GM19463 (cell line): ENCODE data around the gene ALPL.
"Not testable (repeated sequence)": the region's sequence is repeated elsewhere in the genome, so short reads cannot be mapped to it uniquely, and the experiment has no call there.

Experiments used
- ATAC-seq: cut with Tn5 transposase; IDR thresholded peaks from one replicate; pipeline ENCODE4 v1.9.1; 2021; ENCODE audit warnings: mild to moderate bottlenecking, moderate library complexity; ENCODE audit not compliant: unreplicated experiment

The ALPL gene

DNA sequence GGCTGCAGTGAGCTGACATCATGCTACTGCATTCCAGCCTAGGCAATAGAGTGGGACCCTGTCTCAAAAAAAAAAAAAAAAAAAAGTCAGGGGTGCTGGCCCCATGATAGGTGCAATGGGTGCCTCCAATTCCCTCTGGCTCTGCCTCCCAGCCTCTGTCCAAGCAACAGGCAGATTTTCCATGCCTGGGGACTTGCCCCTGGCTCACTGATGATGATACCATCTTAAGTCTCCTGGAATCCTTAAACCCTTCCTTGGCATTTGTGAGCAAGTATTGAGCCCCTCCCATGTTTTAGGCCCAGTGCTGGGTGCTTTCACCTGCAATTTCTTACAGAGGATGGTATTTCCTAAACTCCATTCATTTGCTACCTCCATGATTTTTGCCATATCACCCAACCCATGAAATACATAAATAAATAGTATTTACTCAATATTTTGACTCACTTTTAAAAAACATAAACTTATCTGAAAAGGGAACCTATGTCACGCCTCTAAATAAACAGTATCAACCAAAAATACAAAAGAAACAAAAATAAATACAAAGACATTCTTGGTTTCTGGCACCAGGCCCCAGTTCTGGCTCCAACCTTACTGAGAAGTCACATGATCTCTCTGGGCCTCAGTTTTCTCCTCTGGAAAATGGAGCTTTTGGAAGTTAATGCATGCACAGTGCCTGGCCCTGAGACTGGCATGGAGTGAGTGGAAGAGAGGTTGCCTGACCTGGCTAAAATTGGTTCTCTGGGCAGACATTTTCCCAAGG, 1.5 kb upstream of the ALPL start:
- no peak for ATAC-seq

DNA sequence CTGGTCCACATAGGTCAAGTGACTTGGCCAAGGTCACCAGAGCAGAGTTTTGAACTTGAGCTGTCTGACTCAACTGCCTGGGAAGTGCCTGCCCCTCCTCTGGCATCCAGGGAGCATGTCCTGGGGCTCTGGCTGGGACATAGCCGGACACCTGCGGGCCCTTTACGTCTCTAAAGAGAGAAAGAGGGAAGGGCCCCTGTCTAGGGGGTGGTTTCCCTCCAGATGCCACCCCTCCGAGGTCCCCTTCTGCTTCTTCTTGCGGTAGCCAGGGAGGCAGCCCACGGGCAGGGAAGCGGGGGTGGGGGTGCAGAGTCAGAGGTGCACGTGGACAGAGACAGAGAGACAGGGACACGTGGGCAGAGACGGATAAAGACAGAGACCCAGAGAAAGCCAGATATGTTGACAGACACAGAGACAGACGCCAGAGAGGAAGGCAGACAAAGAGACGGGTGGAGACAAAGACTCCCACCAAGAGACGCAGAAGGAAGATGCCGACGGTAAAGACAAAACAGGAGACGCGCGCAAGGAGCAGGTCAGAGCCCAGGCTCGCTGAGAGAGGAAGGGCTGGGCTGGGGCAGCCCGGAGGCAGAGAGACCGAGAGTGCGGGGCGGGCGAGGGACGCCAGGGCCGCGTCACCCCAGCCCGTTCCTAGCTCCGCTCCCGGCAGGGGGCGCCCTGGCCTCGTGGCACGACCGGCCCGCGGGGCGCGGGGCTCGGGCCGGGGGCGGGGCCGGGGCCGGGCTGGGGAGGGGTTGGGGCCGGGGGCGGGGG, 458 bp upstream of the ALPL start:
- no peak for ATAC-seq

DNA sequence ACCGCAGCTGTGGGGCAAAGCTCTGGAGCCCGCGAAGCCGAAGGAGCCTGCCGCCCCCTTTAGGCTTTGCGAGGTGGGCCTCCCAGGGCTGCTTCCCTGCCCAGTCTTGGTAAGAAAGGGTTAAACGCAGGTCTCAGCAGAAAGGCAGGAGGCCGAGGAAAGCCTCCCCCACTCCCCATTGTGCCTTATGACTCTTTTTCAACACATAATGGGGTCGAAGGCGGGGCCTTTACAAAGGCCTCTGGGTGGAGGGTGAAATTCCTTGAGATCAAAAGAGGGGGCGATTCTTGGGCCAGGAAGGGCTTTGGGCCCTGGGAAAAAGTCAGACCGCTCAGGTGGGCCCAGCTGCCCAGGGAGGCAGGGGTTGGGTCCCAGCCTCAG, 880 bp downstream of the ALPL start:
- ATAC-seq, result no peak

DNA sequence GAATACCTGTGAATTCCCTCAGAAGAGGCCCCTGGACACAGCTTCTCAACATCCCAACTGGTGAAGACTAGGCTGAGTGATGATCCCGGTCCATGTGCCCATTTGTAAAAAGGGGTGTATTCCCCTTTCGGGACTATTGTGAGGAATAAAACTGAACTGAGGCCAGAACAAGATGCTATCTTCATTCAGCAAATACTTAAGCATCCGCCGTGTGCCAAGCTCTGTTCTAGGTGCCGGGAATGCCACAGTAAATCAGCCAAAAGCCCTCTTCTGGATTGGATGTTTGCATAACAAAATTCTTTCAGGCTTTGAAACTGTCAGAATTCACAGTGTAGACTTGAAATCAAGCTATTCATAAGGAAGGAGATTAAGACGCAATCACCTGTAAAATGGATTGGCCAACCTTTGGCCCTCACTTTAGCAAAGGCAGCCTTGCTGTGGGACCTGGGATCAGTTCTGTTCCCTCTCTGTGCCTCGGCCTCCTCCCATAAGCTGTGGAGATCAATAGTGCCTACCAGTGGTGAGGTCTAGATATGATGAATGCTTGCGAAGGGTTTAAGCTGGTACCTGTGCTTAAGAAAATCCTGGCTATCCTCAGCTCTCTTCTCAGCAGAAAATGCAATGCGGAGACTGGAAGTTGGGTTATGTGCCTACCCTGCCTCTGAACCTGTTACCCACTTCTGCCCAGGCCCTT, 1.8 kb downstream of the ALPL start:
- ATAC-seq, result no peak

DNA sequence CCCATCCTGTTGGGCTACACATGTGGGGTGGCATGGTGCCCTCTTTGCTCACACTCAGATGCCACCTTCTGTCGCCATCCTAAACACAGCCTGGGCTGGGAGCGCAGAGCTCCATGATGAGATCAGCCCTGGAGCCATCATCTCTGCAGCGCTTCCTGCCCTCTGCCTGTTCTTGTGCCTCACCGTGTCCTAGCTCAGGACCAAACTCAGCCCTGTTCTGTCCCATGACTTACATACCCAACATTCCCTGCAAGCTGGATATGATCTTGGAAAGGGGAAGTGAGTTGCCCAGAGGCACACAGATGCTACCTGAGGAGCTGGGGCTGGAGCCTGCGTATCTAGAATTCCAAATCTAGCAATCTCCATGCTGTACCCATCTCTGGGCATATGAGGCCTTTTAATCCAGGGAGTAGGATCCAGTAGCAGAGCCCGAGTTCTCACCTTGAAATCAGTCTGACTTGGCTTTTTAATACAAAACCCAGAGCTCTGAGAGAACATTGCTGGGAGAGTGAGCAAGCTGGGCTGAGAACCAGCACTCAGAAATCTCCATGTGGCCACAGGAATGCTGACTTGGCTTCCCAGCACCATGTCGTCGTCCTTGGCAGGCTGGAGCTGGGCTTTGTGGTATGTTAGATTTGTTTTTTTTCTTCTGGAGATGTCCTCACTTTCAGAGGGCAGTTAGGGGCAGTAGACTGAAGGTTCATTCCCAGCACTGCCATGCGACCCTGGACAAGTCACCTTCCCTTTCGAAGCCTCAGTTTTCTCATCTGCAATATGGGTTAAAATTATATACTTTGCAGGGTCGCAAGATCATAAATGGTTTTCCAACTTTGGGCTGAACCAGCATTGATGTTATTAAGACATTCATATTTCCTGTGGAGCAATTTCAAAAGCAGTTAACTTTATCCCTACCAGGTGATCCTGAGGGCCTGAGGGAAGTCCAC, 2.6 kb downstream of the ALPL start:
- ATAC-seq, result no peak

DNA sequence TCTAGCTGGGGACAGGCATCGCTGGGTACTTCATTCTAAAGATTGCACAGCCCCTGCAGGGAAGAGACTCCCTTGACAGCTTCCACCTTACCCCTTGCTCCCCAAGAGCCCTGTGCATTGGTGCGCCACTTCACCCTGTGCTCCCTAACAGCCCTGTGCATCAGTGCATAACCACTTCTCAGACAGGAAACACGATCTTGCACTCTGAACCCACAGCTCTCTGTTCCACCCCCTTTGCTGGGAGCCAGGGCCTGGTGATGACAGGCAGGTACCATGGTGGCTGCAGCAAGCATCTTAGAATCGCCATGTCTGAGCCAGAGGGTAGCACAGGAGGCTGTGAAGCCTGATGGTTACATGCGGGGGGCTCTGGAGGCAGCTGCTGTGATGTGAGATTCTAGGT, 5.0 kb downstream of the ALPL start:
- peak; percentile 72 for ATAC-seq

DNA sequence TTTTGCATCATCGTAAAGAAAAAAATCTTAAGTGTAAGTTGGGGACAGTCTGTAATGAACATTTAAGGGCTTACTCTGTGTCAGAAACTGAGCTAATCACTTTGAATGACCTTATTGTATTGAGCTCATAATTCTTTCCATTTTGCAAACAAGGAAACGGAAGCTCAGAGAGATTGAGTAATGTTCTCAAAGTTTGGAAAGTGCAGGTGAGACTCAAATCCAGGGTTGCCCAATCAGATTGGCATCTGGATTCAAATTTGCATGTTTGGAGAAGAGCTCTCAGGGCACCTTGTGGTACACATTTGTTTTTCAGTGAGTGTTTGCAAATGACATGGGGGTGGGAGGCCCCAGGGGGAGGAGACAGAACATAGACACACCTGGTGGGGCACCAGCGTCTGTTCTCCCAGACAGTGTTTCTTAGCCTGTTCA, 8.0 kb downstream of the ALPL start:
- ATAC-seq, result no peak

DNA sequence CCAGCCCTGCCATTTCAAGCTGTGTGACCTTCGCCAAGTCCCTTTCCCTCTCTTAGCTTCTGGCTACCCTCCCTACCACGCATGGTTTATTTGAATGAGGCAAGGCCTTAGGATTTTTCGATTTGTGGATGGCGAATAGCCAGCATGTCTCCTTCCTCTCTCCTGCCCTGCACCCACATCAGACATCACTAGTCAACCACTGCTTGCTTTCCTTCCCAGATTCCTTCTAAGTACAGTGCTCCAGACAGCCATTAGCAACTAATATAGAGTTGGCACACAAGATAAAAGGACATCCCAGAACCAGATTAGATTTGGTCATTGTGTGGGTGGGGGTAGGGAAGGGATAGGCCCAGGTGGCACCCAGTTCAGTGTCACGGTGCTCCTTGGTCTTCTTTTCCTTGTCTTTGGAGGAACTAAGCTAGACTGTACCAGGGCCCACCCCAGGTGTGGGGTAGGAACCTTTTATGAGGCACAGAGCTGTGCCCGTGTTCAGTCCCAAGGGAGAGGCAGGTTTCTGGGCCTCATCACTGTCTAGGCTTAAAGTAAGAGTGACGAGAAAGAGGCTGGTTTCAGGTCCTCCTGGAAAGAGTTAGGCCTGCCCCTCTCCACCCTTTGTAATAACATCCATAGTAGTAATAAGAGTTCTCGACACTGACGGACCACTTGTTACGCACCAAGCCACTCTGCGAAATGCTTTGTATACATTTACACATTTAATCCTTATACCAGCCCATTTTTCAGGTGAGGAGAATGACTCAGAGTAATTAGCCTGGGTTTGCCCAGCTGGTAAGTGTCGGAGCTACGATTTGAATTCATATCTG, 8.6 kb downstream of the ALPL start:
- no peak for ATAC-seq

DNA sequence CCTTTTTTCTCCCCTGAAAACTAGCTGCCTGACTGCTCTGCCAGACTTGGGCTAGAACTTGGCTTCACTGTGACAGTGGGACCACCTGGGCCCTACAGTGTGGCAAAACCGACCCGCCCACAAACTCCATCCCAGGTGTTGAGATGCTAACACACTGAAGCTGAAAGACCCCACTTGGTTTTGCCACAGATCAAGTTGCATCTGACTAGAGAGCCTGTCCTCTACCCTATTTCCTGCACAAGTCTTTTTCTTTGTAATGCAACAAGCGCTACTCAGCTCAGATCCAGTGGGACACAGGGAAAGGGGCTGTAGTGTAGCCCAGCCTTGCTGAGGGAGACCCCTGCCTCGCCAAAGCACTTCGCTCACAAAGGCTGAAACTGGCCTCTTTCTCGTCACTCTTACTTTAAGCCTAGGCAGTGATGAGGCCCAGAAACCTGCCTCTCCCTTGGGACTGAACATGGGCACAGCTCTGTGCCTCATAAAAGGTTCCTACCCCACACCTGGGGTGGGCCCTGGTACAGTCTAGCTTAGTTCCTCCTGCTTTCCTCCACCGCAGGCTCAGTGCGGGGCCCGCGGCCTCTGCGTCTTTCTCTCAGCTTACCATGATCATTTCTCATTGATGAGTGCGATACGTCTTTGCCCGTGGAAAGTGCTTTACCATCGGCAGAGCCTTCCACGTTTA, 9.7 kb downstream of the ALPL start:
- ATAC-seq, result no peak

DNA sequence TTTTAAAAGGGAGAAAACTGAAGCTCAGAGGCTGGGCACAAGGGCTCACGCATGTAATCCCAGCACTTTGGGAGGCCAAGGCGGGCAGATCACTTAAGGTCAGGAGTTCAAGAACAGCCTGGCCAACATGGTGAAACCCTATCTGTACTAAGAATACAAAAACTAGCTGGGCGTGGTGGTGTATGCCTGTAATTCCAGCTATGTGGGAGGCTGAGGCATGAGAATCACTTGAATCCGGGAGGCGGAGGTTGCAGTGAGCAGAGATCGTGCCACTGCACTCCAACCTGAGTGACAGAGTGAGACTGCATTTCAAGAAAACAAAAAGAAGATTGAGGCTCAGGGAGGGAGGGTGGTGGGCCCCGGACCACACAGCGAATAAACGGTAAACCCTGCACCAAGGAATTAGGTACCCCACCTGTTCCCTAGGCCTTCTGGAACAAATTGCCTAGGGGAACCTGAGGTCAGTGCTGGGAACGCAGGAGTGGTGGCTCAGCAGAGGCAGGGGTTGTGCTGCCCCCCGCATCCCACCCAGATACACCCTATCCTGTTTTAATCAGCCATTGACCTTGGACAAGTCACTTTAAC, 10.4 kb downstream of the ALPL start:
- not testable (repeated sequence) for ATAC-seq

DNA sequence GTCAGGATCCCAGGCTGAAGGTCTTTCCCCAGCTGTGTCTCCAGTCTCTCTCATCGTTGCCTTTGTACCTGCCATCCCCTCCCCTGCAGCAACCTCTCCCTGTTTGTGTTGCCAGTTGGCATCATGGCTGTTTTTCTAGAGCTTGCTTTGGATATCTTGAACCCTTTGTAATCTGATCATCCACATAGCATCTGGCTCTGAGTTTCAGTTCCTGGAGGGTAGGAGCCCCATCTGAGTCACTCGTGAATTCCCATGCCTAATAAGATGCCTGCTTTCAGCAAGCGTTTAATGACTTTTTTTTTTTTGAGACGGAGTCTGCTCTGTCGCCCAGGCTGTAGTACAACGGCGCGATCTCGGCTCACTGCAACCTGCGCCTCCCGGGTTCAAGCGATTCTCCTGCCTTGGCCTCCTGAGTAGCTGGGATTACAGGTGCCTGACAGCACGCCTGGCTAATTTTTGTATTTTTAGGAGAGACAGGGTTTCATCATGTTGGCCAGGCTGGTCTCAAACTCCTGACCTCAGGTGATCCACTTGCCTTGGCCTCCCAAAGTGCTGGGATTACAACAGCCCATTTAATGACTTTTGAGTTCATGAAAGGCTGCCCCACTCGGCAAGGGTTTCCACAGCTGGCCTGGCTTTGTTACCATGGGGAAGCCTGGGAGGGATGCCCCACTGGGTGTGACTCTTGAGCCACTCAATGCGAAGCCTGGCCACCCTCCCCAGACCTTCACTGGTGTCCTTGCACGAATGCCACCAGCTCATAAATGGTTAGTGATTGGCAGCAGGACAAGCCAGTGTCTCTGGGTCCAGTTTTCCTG, 11.9 kb downstream of the ALPL start:
- ATAC-seq, result no peak

DNA sequence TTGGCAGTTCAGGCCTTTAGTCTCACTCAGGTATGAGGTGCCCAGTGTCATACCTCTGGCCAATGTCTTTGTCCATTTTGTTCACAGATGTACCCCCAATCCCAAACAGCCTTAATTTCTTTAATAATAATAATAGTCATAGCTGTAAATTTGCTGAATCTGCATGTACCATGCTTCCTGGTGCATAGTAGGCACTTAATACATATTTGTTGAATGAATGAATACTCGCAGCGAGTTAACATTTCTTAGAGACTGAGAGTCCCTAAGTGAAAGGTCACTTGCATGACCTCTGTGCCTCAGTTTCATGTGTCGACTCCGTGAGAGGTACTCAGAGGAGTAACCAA, 12.5 kb downstream of the ALPL start:
- no peak for ATAC-seq

DNA sequence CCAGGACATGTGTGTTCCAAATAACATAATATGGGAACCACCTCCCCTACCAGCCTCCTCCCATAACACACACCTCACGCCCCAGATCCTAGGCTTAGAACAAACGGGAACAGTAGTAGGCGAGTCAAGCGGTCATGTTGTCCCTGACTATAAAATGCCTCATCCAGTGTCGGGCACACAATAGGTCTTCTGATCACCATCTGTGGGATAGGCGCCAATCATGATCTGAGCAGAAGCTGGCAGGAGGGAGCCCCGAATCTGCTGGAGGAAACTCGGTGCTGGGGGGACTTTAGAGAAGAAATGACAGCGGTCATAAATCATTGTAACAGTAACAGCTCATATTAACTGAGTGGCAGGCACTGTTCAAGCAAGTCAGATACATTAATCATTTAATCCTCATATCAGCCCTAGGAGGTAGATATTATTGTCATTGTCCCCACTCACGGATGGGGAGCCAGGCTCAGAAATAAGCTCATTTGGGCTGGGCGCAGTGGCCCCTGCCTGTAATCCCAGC, 13.4 kb downstream of the ALPL start:
- no peak for ATAC-seq

DNA sequence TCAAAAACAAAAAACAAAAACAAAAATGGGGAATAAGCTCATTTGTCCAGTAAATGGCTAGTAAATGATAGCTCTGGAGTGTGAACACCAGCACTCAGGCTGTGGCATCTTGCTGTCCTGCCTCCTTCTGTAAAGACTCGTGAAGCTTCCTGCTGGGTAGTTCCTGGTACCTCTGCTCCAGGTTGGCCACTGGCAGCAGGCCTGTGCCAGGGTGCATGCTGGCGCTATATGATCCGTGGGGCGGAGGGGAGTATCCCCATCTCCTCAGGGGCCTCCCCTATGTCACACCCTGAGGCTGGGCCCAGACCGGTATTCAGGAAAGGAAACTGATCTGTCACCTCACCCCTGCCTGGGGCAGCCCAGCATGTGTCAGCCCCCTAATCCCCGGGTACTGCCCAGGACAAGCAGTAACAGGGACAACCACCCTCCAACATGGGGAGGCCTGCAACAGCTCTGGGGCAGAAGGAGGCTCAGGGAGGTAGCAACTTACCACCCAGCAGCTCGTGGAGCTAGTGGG, 14.1 kb downstream of the ALPL start:
- no peak for ATAC-seq

DNA sequence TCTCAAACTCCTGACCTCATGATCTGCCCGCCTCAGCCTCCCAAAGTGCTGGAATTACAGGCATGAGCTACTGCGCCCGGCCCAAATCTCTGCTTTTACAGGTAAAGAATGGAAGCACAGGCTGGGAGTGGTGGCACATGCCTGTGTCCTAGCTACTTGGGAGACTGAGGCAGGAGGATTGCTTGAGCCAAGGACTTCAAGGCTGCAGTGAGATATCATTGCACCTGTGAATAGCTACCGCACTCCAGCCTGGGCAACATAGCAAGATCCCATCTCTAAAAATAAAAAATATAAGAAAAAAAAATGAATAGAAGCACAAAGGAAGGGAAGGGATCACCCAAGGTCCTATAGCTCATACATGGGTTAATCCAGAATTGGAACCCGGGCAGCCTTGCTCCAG, 15.0 kb downstream of the ALPL start:
- no peak for ATAC-seq

DNA sequence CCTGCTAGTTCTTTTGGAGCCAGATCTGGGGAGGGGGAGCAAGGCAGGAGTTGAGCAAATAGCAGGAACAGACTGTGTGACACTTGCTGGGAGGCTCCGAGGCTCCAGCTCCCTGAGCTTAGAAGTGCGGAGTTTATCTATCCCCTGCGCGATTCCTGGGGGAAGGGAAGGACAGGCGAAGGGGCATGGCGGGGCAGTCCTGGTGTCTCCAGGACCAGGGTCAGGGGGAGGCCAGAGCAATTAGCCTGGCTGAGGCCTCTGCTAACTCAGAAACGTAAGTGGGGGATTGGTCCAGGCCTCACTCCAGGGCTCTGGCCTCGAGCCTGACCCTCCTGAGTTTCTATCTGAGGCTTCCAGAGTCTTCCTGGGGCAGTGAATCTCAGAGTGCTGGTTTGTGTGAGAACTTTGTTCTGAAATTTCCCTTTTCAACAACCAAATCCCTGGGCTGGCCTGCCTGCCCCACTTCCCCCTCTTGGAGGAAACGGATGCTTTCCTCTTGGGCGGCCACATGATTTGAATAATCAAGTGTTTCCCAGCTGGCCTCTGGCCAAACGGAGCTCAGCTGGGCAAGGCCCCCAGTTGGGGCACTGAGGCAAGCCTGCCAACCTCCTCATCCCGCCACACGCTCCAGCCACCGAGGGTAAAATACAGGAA, 15.6 kb downstream of the ALPL start:
- no peak for ATAC-seq

DNA sequence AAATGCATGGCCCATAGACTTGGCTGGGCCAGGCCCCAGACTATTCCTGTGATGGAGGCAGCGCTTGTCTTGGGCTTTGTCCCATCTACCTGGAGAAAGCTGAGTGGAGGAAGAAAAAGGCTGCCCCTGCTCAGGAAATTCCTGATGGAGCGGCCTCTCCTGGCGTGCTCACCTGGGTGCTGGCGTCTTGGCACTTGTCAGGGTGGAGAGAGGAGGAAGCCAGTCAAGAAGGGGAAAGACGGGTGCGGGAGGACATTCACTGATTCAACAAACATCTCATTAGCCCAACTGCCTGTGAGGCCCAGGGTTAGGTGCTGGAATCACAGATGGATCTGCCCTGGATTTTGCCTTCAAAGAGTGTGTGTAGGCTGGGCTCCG, 16.1 kb downstream of the ALPL start:
- no peak for ATAC-seq
